A673 (cell line): ENCODE results near the gene C6orf62. TPM values are rescaled to one million over a fixed set of nuclear protein-coding genes. Genes with fewer than 3 reads are reported as not detected.

Experiments used
- BruUV-seq: library from RNA; stranded (reverse); fragments of 400-500 nt; replicated peaks from 2 replicates; lab custom pipeline; 2021; lab: Mats Ljungman, UMichigan
- CTCF ChIA-PET: fragments of 300-600 bp; sonication (Branson Sonifier 250); formaldehyde crosslinking; loops from one replicate; lab custom pipeline; 2022; ENCODE audit warnings: antibody characterized with exemption; lab: Charles Lee
- POLR2A ChIA-PET: fragments of 300-600 bp; sonication (Branson Sonifier 250); formaldehyde crosslinking; loops from one replicate; lab custom pipeline; 2022; ENCODE audit warnings: antibody characterized with exemption; ENCODE audit not compliant: low non-redundant PET; lab: Charles Lee
- DNase-seq: peaks from one replicate; pipeline ENCODE4 v3.0.0-alpha.2; 2015; ENCODE audit warnings: low spot score
- H3K27ac ChIP-seq: fragments of 200-600 bp; sonication (generic); 2 replicates; pipeline ENCODE4 v1.5.1; 2016; ENCODE audit warnings: mixed run types, low read depth, mild to moderate bottlenecking, mixed read lengths, antibody characterized with exemption, low read length; ENCODE audit not compliant: poor library complexity, severe bottlenecking
- H3K27me3 ChIP-seq: fragments of 200-600 bp; sonication (generic); replicated peaks from 2 replicates; pipeline ENCODE4 v1.6.1; 2017; ENCODE audit warnings: mixed run types, low read depth, mild to moderate bottlenecking, mixed read lengths, antibody characterized with exemption, low read length; ENCODE audit not compliant: insufficient read depth, poor library complexity
- H3K36me3 ChIP-seq: fragments of 200-600 bp; sonication (generic); 2 replicates; pipeline ENCODE4 v1.6.1; 2016; ENCODE audit warnings: mixed run types, mild to moderate bottlenecking, mixed read lengths, antibody characterized with exemption, low read length; ENCODE audit not compliant: insufficient read depth, poor library complexity, severe bottlenecking
- H3K4me1 ChIP-seq: fragments of 200-600 bp; sonication (generic); 2 replicates; pipeline ENCODE4 v1.6.1; 2017; ENCODE audit warnings: mixed run types, mild to moderate bottlenecking, mixed read lengths, antibody characterized with exemption, low read length; ENCODE audit not compliant: insufficient read depth, poor library complexity, severe bottlenecking
- H3K4me3 ChIP-seq: fragments of 200-600 bp; sonication (generic); 2 replicates; pipeline ENCODE4 v1.5.1; 2016; ENCODE audit warnings: low read depth, mixed run types, mild to moderate bottlenecking, mixed read lengths, low read length; ENCODE audit not compliant: poor library complexity, severe bottlenecking
- H3K9me3 ChIP-seq: fragments of 200-600 bp; sonication (generic); 2 replicates; pipeline ENCODE4 v1.6.1; 2016; ENCODE audit warnings: mixed run types, low read depth, mild to moderate bottlenecking, mixed read lengths, antibody characterized with exemption, low read length; ENCODE audit not compliant: poor library complexity, severe bottlenecking
- CTCF ChIP-seq: fragments of 300-800, 200-600 bp; sonication (generic); conservative IDR thresholded peaks from 2 replicates; pipeline ENCODE4 v1.5.1; 2017; ENCODE audit warnings: low read depth, mild to moderate bottlenecking, antibody characterized with exemption, low read length, moderate library complexity, mixed read lengths
- EZH2 ChIP-seq: fragments of 200-600 bp; sonication (generic); IDR thresholded peaks from 2 replicates; pipeline ENCODE4 v1.6.1; 2017; ENCODE audit warnings: borderline replicate concordance, low read depth, mild to moderate bottlenecking, mixed read lengths, antibody characterized with exemption, low read length; ENCODE audit not compliant: poor library complexity, severe bottlenecking
- intact Hi-C: fragments of 100-400 bp; cut with micrococcal nuclease; formaldehyde crosslinking; loops from one replicate; pipeline ENCODE4 v1.10.0; 2022; ENCODE audit not compliant: unreplicated experiment
- total RNA-seq: library from RNA; stranded (reverse); gene quantifications from 2 replicates; pipeline ENCODE4 v1.2.3, GENCODE V29; 2021

Gene C6orf62
- total RNA-seq, 1 experiment from 2014 or later: 107 TPM

- no peak overlapping the region for H3K27ac ChIP-seq
- CTCF ChIA-PET: interaction anchor here (1.2 kb wide), 1 partner anchor 108 kb away, joined by 6 read pairs; no protein-coding TSS in a partner anchor
- BruUV-seq: no TSS peak
- no peaks in the 10 kb centered on the region for H3K36me3 ChIP-seq
- no peaks in the 10 kb centered on the region for H3K27me3 ChIP-seq
- no peak overlapping the region for H3K4me3 ChIP-seq
- DNase-seq: no peak
- TF ChIP-seq CTCF: no peak
- TF ChIP-seq EZH2: no peak
- POLR2A ChIA-PET: no interaction called here
- no peaks in the 10 kb centered on the region for H3K9me3 ChIP-seq
- no peaks in the 10 kb centered on the region for H3K4me1 ChIP-seq
- intact Hi-C loops: loop anchor here (10.0 kb wide), 1 partner anchor 628 kb away; no protein-coding TSS in a partner anchor
These were observed 26.5 kb downstream of the C6orf62 start for GRCh38 chr6:24692415-24692814.

GRCh38 chr6:24692003-24692402, 27.0 kb downstream of the C6orf62 start:
- TF ChIP-seq CTCF: no peak
- TF ChIP-seq EZH2: no peak
- BruUV-seq: no TSS peak
- no peaks in the 10 kb centered on the region for H3K27me3 ChIP-seq
- no peaks in the 10 kb centered on the region for H3K4me1 ChIP-seq
- CTCF ChIA-PET: interaction anchor here (1.2 kb wide), 1 partner anchor 108 kb away, joined by 6 read pairs; no protein-coding TSS in a partner anchor
- no peak overlapping the region for H3K4me3 ChIP-seq
- POLR2A ChIA-PET: no interaction called here
- H3K9me3 ChIP-seq: no peaks in the 10 kb centered on the region
- intact Hi-C loops: loop anchor here (10.0 kb wide), 1 partner anchor 627 kb away; no protein-coding TSS in a partner anchor
- no peak overlapping the region for H3K27ac ChIP-seq
- no peaks in the 10 kb centered on the region for H3K36me3 ChIP-seq
- no peak for DNase-seq

GRCh38 chr6:24691550-24691949, 27.4 kb downstream of the C6orf62 start:
- no peak for TF ChIP-seq CTCF
- no peak for TF ChIP-seq EZH2
- Histone ChIP-seq H3K9me3 (no peaks in the 10 kb centered on the region), H3K27ac (no peak overlapping the region), H3K4me1 (no peaks in the 10 kb centered on the region), H3K36me3 (no peaks in the 10 kb centered on the region), H3K4me3 (no peak overlapping the region), H3K27me3 (no peaks in the 10 kb centered on the region)
- intact Hi-C loops: loop anchor here (10.0 kb wide), 1 partner anchor 627 kb away; no protein-coding TSS in a partner anchor
- DNase-seq: no peak
- ChIA-PET CTCF (interaction anchor here (1.2 kb wide), 1 partner anchor 107 kb away, joined by 6 read pairs; no protein-coding TSS in a partner anchor), POLR2A (no interaction called here)
- BruUV-seq: no TSS peak
